Breast epithelium (tissue), 3 donors: ENCODE results near the gene CNR2.

Experiments used
- POLR2AphosphoS5 ChIP-seq, 3 donors: sonication (generic); formaldehyde crosslinking; IDR thresholded peaks; one replicate each; pipeline ENCODE4 v1.6.1; 2017; ENCODE audit warnings: antibody characterized with exemption in 3 of 3
- TF ChIP-seq, protein P1 (sequence below), 3 donors: fragments of 450-650 bp; IDR thresholded peaks; one replicate each; pipeline ENCODE4 v1.5.1; 2016 to 2017; ENCODE audit warnings: antibody characterized with exemption in 3 of 3, mild to moderate bottlenecking in 3 of 3, moderate library complexity in 3 of 3

DNA sequence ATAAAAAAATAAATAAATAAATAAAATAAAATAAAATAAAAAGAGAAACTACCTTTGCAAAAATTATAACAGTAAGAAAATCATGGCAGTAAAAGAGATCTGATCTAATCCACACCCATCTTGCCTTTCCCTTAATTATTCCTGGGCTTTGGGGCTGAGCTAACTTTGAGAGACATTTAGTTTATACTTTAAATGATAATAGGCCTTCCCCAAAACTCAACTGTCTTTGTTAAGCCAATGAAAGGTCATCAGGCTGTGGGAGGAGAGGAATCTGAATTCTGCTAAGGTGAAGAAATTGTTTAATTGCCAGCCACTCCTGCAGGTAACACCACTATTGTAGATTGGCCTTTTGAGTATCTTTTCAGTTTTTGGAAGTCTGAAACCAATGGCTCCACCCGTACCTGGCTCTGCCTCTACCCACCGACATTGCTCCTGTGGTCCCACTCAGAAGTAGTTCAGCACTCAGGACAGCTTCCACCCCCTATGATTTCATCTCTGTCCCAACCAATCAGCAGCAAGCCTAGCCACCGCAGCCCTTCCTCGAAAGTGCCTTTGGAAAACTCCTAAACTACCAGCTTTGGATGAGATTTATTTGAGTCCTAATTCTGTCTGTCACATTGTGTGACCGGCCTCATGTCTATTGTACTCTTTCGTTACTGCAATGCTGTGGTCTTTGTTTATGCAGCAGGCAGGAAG lies 23.5 kb upstream of the CNR2 start:
- TF ChIP-seq, protein P1, sequence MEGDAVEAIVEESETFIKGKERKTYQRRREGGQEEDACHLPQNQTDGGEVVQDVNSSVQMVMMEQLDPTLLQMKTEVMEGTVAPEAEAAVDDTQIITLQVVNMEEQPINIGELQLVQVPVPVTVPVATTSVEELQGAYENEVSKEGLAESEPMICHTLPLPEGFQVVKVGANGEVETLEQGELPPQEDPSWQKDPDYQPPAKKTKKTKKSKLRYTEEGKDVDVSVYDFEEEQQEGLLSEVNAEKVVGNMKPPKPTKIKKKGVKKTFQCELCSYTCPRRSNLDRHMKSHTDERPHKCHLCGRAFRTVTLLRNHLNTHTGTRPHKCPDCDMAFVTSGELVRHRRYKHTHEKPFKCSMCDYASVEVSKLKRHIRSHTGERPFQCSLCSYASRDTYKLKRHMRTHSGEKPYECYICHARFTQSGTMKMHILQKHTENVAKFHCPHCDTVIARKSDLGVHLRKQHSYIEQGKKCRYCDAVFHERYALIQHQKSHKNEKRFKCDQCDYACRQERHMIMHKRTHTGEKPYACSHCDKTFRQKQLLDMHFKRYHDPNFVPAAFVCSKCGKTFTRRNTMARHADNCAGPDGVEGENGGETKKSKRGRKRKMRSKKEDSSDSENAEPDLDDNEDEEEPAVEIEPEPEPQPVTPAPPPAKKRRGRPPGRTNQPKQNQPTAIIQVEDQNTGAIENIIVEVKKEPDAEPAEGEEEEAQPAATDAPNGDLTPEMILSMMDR (IDR thresholded peaks at IDR 0.05) = no peak
- no peak for TF ChIP-seq POLR2AphosphoS5 (IDR thresholded peaks at IDR 0.05)
